Duodenal mucosa (tissue), 2 donors: Measurements from ENCODE around the gene HOXA2.

Experiments used
- H3K27ac ChIP-seq: one replicate; pipeline ENCODE4 v1.7.0; 2013; ENCODE audit warnings: low read depth, low read length
- H3K27me3 ChIP-seq, 2 donors: one replicate each; pipeline ENCODE4 v1.7.0; 2013; ENCODE audit warnings: low read length in 2 of 2, control low read depth in 1 of 2; ENCODE audit not compliant: insufficient read depth in 2 of 2, control insufficient read depth in 1 of 2
- H3K36me3 ChIP-seq, 2 donors: one replicate each; pipeline ENCODE4 v1.7.0; 2013; ENCODE audit warnings: low read length in 2 of 2, control low read depth in 1 of 2; ENCODE audit not compliant: insufficient read depth in 2 of 2, control insufficient read depth in 1 of 2
- H3K4me1 ChIP-seq, 2 donors: one replicate each; pipeline ENCODE4 v1.7.0; 2013; ENCODE audit warnings: low read length in 2 of 2, control low read depth in 1 of 2; ENCODE audit not compliant: insufficient read depth in 2 of 2, control insufficient read depth in 1 of 2
- H3K4me3 ChIP-seq, 2 donors: one replicate each; pipeline ENCODE4 v1.7.0; 2013; ENCODE audit warnings: low read length in 2 of 2, low read depth in 1 of 2
- H3K9ac ChIP-seq, 2 donors: one replicate each; pipeline ENCODE4 v1.7.0; 2013; ENCODE audit warnings: low read length in 2 of 2, low read depth in 1 of 2
- H3K9me3 ChIP-seq, 2 donors: one replicate each; pipeline ENCODE4 v1.7.0; 2013; ENCODE audit warnings: low read length in 2 of 2, control low read depth in 1 of 2; ENCODE audit not compliant: control insufficient read depth in 1 of 2

Gene HOXA2

DNA sequence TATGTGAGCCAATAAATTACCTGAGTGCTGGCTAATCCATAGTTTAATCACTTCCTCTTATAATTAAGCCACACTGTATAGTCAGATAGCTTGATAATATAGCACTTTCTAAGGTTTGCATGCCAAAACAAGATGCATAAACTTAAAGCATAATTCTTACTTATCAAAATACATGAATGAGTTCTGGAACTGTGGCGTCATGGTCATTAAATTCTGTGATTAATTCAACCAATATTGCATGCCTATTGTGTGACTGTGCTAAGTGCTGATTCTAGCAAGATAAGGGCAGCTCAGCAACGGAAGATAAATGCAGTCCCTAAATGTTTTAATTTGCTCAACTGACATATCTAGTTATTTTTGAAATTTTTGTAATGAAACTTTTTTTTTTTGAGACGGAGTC, 36.3 kb downstream of the HOXA2 start:
- H3K4me1 ChIP-seq = no peaks in the 10 kb centered on the region
- H3K4me3 ChIP-seq = no peak overlapping the region
- no peaks in the 10 kb centered on the region for H3K36me3 ChIP-seq
- no peaks in the 10 kb centered on the region for H3K27me3 ChIP-seq
- no peak overlapping the region for H3K9ac ChIP-seq
- H3K27ac ChIP-seq = no peak overlapping the region
- no peaks in the 10 kb centered on the region for H3K9me3 ChIP-seq

DNA sequence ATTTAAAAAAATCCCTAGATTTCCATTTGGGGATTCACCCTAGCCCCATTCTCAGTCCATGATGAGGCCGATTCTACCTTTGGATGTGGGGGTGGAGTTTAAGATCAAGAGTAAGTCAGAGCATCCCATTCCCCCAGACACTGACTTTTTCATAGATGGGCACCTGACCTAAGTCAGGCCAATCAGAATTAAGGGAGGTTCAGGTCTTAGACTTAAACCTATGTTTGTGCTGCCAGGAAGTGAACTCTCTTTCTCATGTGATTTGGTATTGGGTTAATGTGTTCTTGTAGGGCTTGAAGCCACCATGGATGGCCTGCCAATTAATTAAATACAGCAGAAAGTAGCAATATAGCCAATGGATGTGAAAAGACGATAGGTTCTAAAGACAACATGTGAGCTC, 36.8 kb downstream of the HOXA2 start:
- H3K36me3 ChIP-seq = no peaks in the 10 kb centered on the region
- H3K27ac ChIP-seq = no peak overlapping the region

DNA sequence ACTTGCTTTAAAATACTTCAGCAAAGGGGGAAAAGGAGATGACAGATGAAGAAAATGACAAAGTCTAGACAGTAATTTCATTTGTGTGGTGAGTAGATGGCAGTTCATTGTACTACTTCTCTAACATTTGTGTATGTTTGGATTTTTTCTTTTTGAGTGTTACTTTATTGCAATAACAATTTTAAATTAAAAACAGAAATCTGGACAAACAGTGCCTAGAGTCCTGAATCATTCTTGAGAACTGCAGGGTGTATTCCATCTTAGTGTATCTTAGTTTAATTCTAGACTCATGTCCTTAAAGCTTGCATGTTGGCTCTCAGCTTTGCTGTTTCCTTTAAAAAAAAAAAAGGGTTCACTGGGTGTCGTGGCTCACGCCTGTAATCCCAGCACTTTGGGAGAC, 37.8 kb downstream of the HOXA2 start:
- Histone ChIP-seq H3K9me3 (no peaks in the 10 kb centered on the region), H3K4me1 (no peaks in the 10 kb centered on the region), H3K9ac (no peak overlapping the region), H3K27ac (no peak overlapping the region), H3K27me3 (no peaks in the 10 kb centered on the region), H3K36me3 (no peaks in the 10 kb centered on the region), H3K4me3 (no peak overlapping the region)

More for the DNA sequence above, 36.8 kb downstream of the HOXA2 start:
- H3K27me3 ChIP-seq = no peaks in the 10 kb centered on the region
- H3K9me3 ChIP-seq = no peaks in the 10 kb centered on the region
- no peaks in the 10 kb centered on the region for H3K4me1 ChIP-seq
- no peak overlapping the region for H3K4me3 ChIP-seq
- no peak overlapping the region for H3K9ac ChIP-seq

DNA sequence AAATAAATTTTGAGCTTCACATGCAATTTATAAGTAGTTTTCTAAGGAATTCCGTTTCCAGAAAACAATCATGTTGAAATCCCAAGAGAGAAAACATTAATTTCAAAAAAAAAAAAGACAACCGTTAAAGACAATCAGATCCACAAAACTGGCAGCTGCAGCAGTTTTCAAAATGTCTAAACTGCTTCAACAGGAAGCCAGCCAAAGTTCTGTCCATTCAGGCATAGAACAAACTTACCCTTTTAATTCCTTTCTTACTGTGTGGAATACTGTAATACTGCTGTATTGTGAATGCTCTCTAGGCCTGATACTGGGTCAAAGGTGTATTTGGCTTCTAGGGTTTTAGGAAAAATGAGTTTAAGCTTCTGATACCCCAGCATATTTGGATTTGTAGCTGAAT, 38.3 kb downstream of the HOXA2 start:
- Histone ChIP-seq H3K4me3 (no peak overlapping the region), H3K9me3 (no peaks in the 10 kb centered on the region), H3K36me3 (no peaks in the 10 kb centered on the region), H3K27ac (no peak overlapping the region), H3K27me3 (no peaks in the 10 kb centered on the region), H3K9ac (no peak overlapping the region), H3K4me1 (no peaks in the 10 kb centered on the region)

DNA sequence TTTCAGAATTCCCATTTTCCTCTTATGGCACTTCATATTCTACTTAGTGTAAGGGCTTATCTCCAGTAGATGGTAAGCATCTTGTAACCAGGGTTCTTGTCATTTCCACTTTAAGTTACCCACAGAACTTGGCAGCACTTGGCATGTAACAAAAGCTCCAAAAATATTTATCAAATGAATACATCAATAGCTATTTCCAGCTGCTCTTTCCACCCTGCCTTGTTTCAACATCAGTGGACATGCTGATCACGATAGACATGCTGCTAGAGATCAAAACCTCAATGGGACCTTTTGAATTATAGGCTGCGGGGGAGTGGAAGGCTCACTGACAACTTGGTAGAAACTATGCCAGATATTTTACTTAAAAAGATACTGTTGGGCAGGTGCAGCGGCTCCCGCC, 39.5 kb downstream of the HOXA2 start:
- Histone ChIP-seq H3K4me1 (no peaks in the 10 kb centered on the region), H3K27me3 (no peaks in the 10 kb centered on the region), H3K4me3 (no peak overlapping the region), H3K36me3 (no peaks in the 10 kb centered on the region), H3K27ac (no peak overlapping the region), H3K9ac (no peak overlapping the region), H3K9me3 (no peaks in the 10 kb centered on the region)

DNA sequence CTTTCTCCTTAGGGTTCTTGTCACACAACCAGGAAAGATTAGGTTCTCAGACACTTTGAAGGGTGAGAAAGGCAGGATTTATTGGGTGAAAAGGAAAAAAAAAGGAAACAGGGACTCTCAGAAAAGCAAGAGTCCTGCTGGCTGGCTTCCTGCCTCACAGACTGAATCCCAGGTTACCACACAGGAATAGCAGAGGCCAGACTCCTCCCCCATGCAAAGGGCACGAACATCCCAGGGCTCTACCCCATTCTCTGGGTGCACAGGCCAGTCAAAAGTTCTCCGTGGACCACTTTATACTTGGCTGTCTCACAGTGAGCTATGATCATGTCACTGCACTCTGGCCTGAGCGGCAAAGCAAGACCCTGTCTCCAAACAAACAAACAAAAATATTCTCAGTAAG, 49.3 kb downstream of the HOXA2 start:
- H3K36me3 ChIP-seq = no peaks in the 10 kb centered on the region
- H3K4me3 ChIP-seq = no peak overlapping the region
- H3K4me1 ChIP-seq = no peaks in the 10 kb centered on the region
- H3K9ac ChIP-seq = no peak overlapping the region
- no peak overlapping the region for H3K27ac ChIP-seq
- no peaks in the 10 kb centered on the region for H3K9me3 ChIP-seq
- no peaks in the 10 kb centered on the region for H3K27me3 ChIP-seq

DNA sequence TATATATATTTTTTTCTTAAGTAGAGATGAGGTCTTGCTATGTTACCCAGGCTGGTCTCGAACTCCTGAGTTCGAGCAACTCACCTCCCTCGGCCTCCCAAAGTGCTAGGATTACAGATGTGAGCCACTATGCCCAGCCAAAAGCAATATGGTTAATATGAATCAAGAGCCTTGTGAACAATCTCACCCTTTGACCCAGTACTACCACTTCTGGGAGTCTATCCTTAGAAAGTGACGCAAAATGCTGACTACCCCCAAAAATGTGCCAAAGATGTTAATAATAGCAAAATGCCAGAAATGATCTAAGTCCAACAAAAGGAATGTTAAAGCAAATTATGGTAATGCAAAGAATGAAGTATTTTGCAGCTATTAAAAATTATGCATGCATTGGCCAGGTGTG, 51.0 kb downstream of the HOXA2 start:
- Histone ChIP-seq H3K9me3 (no peaks in the 10 kb centered on the region), H3K36me3 (no peaks in the 10 kb centered on the region), H3K4me3 (no peak overlapping the region), H3K27ac (no peak overlapping the region), H3K9ac (no peak overlapping the region), H3K4me1 (no peaks in the 10 kb centered on the region), H3K27me3 (no peaks in the 10 kb centered on the region)
